H1 (cell line): ENCODE results near the gene MIP. TPM values are rescaled to one million over a fixed set of nuclear protein-coding genes. Genes with fewer than 3 reads are reported as not detected.

ENCODE experiments used
- BCL11A ChIP-seq, 2 experiments: IDR thresholded peaks; one replicate each; pipeline ENCODE4 v1.6.1; 2011; ENCODE audit warnings: low read depth in 2 of 2, low read length in 2 of 2, mild to moderate bottlenecking in 2 of 2
- KDM5A ChIP-seq: fragments of 200-600 bp; IDR thresholded peaks from 2 replicates; pipeline ENCODE4 v1.7.1; 2012; ENCODE audit warnings: mild to moderate bottlenecking, low read length, inconsistent platforms, mixed read lengths
- SP4 ChIP-seq: IDR thresholded peaks from 2 replicates; pipeline ENCODE4 v1.6.1; 2012; ENCODE audit warnings: low read length, inconsistent platforms
- TBP ChIP-seq: IDR thresholded peaks from 2 replicates; pipeline ENCODE4 v1.6.1; 2011; ENCODE audit warnings: low read depth, low read length, improper control_type of control experiment
- TEAD4 ChIP-seq: IDR thresholded peaks from 2 replicates; pipeline ENCODE4 v1.6.1; 2012; ENCODE audit warnings: low read depth, low read length, inconsistent platforms, mixed read lengths
- USF2 ChIP-seq: IDR thresholded peaks from 2 replicates; pipeline ENCODE4 v1.6.1; 2011; ENCODE audit warnings: low read length, improper control_type of control experiment
- polyA plus RNA-seq, 7 experiments: library from polyadenylated mRNA; depleted of rRNA in 3 of 7; stranded (reverse) in 5 of 7; unstranded in 2 of 7; fragments of >200 nt in 5 of 7; fragments of 200-250 nt in 2 of 7; gene quantifications; 1 replicate in 5 of 7; 2 replicates in 1 of 7; 4 replicates in 1 of 7; pipeline versions ENCODE4 v1.2.1 to v1.2.3, GENCODE V29; 2011 to 2013; ENCODE audit warnings: missing spikeins in 2 of 7, mixed read lengths in 2 of 7
- total RNA-seq: library from RNA; stranded (reverse); fragmentation: NEBNext Ultra II Directional; extraction: Animal tissue kit (Norgen Biotek cat#: 25700); gene quantifications from 2 replicates; pipeline ENCODE4 v1.2.1, GENCODE V29; 2021

MIP gene
- total and polyA plus RNA-seq, 2 of the 8 experiments (the other 6 are each of a cell fraction or from before 2014, with no cell fraction given) = 0.05 TPM; not detected in 1

- TF ChIP-seq USF2 (no peak), KDM5A (no peak), TBP (no peak), BCL11A (IDR thresholded peaks at IDR 0.05; ENCODE audit: low read depth in 2 of 2, low read length in 2 of 2) (no peak), SP4 (no peak), TEAD4 (no peak)
- TF ChIP-seq, all 59 proteins: peak for 0
Observed at GRCh38 chr12:56417739-56418138, 36.7 kb downstream of the MIP start (continued).
